ENCODE results near the gene MTFP1.
"Not testable (repeated sequence)": the region's sequence is repeated elsewhere in the genome, so short reads cannot be mapped to it uniquely, and the experiment has no call there.

The MTFP1 gene

DNA sequence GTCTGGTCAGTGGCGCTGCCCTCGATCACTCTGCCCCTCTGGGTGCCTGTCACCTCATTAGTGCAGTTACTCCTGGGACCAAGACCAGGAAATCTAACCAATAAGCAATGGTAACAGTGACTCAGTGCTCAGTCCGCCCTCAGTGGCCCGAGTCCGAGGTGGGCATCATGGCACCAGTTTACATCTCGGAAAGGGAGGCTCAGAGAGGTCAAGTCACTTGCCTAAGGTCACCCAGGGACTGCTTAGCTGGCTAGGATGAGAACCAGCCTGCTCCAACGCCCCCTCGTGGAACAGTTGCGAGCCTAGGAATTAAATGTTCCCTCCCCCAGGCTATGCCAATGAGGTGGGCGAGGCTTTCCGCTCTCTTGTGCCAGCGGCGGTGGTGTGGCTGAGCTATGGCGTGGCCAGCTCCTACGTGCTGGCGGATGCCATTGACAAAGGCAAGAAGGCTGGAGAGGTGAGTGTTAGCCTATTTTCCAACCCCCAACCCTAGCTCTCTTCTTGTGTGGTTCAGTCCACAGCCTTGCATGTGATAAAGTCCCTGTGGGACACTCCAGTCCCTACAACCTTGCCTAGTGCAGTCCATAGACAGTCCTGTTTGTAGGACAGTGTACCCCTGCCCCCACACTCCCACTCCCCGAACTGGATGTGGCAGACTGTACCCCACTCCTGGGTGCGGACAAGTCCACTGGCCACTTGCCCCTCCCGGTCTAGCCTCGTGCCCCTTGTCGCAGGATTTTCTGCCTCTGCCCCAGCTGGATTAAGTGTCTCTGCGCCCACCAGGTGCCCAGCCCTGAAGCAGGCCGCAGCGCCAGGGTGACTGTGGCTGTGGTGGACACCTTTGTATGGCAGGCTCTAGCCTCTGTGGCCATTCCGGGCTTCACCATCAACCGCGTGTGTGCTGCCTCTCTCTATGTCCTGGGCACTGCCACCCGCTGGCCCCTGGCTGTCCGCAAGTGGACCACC is 1.1 kb downstream of the MTFP1 start:
- peak; percentile 59 for DNase-seq

DNA sequence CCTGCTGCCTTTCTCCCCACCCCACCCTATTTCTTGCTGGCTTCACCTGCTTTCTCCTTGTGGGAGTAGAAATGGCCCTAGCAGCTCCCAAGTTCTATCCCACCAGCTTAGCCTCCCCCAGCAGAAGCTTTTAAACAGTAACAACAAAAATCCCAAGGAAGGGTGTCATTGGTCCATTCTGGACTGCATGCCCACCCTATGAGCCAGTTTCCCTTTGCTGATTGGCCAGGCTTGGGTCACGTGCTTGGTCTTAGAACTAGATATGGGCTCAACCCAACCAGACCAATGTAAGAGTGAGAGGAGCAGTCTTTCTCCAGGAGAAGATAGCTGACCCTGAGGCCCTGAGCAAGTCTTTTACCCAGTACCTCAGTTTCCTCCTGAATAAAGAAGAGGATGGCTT is 2.3 kb downstream of the MTFP1 start:
- no peak for DNase-seq

DNA sequence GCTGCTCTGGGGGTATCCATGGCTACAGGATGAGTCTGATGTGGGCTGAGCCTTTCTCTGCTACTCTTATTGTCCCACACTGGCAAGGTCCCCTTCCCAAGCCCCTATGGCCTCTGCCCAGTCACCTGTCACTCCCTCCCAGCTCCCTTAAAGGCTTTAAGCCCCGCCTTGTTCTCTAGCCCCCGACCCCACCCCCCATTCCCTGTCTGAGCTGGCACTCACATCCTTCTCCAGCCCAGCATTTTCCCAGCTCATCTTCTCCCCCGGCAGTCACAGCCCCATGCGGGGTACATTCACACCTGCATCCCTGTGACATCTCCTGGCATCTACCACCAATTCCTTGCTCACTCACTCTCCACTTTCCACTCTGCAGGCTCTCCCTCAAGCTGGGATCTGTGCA is 4.3 kb downstream of the MTFP1 start:
- DNase-seq, result no peak

- DNase-seq, result no peak
These were observed 5.4 kb downstream of the MTFP1 start for GRCh38 chr22:30430933-30431332.

DNA sequence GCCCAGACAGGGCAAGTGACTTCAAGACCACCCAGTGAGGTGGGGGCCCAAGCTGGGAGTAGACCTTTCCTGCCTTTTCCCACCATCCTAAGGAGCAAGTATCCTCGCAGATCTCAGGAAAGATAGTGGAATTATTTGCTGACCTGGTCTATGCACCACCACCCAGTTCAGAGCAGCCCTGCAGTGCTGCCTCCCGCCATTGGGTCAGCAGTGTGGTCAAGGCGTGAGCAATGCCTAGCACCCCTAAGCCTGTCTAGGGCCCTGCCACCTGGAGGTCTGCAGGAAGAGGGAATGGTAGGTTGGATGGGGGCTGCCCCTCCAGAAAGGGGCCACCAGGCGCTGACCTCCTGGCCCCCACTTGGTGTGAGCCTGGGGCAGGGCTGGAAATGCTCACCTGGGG is 6.5 kb downstream of the MTFP1 start:
- DNase-seq, result no peak

DNA sequence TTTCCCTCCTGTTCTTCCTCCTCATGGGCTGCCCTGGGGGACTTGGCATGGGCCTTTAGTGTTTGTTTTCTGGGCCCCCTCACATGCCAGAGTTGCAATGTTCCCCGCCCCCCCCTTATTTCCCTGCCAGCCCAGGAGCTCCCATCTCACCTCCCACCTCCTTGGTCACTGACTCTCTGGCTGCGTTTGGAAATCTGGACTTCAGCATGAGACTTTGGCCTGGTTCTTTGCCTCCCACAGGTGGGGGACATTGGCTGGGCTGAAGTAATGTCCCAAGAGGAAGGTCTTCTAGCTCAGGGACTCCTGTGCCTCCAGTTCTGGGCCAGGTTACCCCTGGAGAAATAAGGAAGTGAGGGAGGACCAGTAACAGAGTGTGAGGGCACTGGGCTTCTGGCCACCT is 7.0 kb downstream of the MTFP1 start:
- DNase-seq, result no peak

DNA sequence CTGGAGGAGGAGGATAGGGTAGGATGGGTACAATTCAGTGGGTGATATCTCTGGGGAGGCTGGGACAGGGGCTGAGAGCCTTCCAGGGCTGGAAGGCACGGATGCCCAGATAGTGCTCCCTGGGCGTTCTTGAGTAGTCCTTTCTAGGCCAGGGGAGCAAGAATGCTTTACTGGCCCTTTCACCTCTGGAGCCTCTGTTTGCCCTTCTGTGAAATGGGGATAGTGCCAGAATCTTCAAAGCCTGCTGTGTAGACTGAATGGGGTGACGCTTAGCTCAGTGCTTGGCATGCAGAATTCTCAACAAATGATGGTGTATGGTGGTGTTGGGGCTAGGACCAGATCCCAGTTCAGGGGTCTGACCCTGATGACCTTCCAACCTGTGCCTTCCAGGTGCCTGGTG is 7.7 kb downstream of the MTFP1 start:
- DNase-seq, result no peak

- DNase-seq, result no peak
These were observed 8.2 kb downstream of the MTFP1 start for GRCh38 chr22:30433773-30434172.

DNA sequence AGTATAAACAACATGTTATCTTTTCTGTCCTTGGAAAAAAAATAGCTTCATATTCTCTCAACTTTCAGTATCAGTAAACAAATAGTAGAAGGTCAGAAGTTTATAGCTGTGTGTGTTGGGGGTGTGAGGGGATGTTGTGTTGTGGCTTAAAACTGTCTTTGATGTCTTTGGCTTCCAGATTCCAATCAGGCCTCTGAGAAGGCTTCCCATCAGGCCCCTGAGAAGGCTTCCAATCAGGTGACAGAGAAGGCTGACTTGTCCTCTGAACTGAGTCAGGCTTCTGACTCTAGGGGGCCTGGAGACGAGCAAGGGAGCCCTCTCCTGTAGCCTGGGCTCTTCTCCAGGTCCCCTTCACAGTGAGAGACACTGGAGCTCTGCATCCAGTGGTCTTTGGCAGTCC is 9.3 kb downstream of the MTFP1 start:
- no peak for DNase-seq

- DNase-seq, result no peak
These were observed 10.1 kb downstream of the MTFP1 start for GRCh38 chr22:30435674-30436126.

DNA sequence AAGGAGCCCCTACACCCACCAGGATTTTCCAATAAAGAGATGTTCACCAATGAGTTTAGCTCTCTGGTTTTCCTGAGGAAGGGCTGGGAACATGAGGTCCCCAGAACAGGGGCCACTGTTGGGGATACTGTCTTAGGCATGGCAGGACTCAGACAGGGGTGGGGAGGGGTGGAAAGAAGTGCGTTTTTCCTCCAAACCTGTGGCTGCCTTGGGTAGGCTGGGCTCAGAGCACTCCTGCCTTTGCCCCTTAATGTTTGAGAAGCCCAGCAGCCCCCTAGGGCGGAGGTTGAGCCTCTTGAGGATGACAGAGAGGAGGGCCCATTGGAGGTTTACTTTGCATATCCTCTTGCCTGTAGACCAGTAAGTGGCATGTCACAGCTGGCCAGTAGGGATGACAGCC is 10.6 kb downstream of the MTFP1 start:
- DNase-seq, result no peak

GRCh38 chr22:30438559-30438958 is 13.0 kb downstream of the MTFP1 start:
- no peak for DNase-seq

DNA sequence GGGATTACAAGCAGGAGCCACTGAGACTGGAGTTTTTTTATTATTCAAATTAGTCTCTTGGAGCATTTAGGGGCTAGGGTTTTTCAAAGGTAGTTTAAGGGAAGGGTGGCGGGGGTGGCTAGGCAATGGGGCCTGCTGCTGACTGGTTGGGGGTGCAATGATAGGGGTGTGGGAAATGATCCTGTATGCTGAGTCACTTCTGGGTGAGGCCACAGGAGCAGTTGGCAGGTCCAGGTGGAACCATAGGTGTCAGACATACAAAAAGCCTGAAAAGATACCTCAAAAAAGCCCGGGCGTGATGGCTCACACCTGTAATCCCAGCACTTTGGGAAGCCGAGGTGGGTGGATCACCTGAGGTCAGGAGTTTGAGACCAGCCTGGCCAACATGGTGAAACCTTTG is 13.7 kb downstream of the MTFP1 start:
- DNase-seq, result no peak

- DNase-seq, result no peak
These were observed 14.3 kb downstream of the MTFP1 start for GRCh38 chr22:30439836-30440235.

DNA sequence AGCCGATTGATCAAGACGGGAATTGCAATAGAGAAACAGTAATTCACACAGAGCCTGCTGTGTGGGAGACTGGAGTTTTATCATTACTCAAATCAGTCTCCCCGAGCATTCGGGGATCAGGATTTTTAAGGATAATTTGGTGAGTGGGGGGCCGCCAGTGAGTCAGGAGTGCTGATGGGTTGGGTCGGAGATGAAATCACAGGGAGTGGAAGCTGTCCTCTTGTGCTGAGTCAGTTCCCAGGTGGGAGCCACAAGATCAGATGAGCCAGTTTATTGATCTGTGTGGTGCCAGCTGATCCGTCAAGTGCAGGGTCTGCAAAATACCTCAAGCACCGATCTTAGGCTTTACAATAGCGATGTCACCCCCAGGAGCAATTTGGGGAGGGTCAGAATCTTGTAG is 15.5 kb downstream of the MTFP1 start:
- DNase-seq, result no peak

DNA sequence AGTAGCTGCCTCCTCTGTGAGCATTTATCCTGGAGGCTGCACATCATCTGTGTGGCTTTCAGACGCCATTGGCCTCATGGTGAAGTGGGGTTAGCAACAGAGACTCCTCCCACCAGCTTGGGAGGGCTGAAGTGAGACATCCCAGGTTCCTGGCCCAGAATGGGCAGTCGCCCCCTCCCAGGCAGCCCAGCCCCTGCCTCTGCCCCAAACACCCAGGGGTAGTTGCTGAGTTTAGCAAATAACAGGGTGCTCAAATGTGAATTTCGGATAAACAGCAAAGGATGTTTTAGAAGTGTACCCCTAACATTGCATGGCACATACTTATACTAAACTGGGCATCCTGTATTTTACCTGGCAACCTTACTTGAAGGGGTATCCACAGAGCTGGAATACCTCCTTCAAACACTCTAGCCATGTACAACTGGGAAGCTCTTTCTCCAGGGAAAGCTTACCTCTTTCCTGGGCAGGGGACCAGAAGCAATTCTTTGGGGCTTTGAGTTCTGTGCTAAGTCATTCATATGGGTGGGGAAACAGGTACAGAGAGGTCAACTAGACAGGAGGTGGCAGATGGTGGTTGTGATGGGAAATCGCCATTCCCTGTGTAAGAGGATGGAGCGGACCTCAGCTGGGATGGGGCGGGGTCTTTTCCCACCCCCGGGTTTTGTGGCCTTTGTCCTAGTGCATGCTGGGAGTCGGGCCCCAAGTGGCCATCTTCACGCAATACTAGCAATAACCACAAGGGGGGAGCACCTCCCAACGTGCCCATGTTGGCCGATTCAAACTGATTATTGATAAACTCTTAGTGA is 19.3 kb downstream of the MTFP1 start:
- peak; percentile 51 for DNase-seq

- no peak for DNase-seq
These were observed 20.0 kb downstream of the MTFP1 start for GRCh38 chr22:30445438-30446145.

- no peak for DNase-seq
These were observed 22.1 kb downstream of the MTFP1 start for GRCh38 chr22:30447656-30448055.

- not testable (repeated sequence) for DNase-seq
These were observed 25.9 kb downstream of the MTFP1 start for GRCh38 chr22:30451488-30451887.

- no peak for DNase-seq
These were observed 27.3 kb downstream of the MTFP1 start for GRCh38 chr22:30452861-30453260.

DNA sequence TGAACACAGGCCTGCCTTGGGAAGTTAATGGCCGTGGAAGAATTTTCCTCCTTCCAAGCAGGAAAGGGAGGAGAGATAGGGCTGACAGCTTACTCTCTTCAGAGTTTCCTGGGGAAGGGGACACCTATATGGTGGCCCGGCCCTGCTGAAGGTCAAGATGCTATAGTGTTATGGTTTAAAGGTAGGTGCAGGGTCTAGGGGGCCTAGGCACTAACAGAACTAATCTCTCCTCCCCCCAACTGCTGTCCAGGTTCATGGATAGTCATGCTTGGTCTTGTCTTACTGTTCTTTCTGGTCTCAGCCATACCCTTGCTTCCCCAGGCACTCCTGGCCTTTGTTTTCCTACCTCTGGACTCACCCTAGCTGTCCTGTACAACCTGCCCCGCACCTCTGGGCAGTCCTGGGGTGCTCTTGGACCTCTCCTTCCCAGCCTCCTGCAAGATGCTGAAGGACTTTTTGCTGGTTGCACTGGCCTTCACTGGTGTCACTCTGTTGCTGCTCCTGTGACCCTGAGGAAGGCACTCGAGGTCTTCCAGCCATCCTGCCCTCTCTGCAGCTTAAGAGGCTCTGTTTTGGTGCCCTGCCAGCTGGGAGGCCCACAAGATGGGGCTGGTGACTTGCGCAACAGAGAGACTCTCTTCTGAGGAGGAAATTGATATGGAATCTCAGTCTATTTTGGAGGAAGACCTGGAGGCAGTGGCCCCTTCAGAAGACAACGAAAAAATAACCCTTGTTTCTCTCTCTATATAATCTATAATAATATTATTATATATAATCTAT is 28.4 kb downstream of the MTFP1 start:
- no peak for DNase-seq
